HG03103 (cell line): Measurements from ENCODE around the gene CFAP299.
A peak's percentile ranks its signal among the peaks of the same experiment; 100 is the strongest.

ENCODE experiments used
- ATAC-seq: cut with Tn5 transposase; IDR thresholded peaks from one replicate; pipeline ENCODE4 v1.9.1; 2021; ENCODE audit warnings: low read depth; ENCODE audit not compliant: unreplicated experiment

CFAP299 gene

DNA sequence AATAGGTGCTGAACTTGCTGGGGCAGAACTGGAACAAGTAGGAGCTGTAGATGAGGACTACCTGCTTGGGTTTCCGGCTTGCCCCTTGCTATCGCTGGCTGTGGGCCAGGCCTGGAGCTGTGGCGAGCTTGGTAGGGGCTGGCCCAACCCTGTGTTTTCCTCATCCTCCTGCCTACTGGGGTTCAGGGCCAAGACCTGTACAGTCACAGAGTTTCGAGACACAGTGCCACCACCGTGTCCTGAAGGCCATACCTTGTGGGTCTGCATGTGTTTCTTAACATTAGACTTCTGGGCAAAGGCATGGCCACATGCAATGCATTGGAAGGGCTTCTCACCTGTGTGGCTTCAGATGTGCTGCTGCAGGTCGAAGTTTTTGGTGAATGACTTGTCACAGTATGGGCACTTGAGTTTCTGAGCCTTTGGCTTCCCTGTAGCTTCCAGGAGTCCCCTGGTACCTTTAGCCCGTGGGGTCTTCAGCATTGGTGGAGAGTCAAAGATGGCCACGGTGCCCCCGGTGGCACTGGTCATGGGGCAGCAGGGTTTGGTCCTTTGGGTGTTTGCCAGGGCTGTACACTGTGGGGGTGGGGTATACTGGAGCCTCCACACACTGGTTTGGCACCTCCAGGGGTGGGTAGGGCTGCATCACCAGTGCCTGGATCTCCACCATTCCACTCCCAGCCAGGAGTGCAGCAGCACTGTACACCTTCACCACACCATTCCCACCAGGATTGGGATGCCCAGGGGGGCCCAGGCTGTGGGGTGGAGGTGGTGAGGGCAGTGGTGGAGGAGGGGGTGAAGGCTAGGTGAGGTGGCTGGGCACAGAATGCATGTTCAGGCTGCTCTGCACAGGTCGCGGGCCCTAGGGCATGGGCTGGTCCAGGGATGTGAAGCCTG, 52.1 kb downstream of the CFAP299 start:
- ATAC-seq = no peak

- no peak for ATAC-seq
These were observed 52.7 kb downstream of the CFAP299 start for GRCh38 chr4:80388284-80388607.

- no peak for ATAC-seq
These were observed 54.6 kb downstream of the CFAP299 start for GRCh38 chr4:80390178-80390577.

- ATAC-seq = no peak
These were observed 57.9 kb downstream of the CFAP299 start for GRCh38 chr4:80393246-80393969.

DNA sequence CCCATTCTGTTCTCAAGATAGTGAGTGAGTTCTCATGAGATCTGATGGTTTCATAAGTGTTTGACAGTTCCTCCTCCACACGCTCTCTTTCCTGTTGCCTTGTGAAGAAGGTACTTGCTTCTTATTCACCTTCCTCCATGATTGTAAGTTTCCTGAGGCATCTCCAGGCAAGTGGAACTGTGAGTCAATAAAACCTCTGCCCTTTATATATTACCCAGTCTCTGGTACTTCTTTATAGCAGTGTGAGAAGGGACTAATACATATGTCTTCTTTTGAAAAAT, 58.4 kb downstream of the CFAP299 start:
- ATAC-seq = no peak

DNA sequence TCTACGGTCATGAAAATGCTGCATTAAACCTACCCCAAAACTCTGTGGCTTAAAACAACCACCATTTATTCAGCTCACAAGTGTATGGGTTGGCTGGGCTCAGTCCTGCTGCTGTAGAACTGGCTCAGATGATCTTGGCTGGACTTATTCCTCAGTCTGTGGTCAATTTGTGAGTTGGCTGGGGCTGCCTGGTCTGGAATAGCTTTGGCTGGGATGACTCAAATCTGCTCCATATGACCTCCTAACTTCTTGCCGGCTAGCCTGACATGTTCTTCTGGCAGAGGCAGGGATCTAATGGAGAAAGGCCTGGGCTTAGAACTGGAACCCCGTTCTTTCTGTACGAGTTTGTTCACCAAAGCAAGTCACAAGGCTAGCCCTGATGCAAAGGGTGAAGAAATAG, 71.7 kb downstream of the CFAP299 start:
- ATAC-seq = no peak

GRCh38 chr4:80409809-80410208, 74.3 kb downstream of the CFAP299 start:
- ATAC-seq = no peak

DNA sequence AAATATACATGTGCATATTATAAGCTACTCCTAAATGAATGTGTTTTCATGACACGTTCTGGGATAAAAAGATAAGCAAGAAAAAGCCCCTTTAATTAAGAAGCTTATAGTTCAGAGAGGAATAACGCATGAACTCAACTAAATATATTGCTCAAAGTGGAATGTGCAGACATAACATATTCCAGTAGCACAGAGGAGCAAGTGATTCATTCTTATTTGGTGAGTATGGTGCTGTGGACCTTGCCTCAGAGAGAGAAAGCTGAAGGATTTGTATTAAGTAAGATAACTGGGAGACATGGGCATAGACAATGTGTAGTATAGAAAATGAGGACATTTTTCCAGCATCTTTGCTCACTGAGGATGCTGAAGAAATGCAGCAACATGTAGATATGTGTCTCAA, 76.8 kb downstream of the CFAP299 start:
- no peak for ATAC-seq

- no peak for ATAC-seq
These were observed 77.6 kb downstream of the CFAP299 start for GRCh38 chr4:80413086-80413485.

DNA sequence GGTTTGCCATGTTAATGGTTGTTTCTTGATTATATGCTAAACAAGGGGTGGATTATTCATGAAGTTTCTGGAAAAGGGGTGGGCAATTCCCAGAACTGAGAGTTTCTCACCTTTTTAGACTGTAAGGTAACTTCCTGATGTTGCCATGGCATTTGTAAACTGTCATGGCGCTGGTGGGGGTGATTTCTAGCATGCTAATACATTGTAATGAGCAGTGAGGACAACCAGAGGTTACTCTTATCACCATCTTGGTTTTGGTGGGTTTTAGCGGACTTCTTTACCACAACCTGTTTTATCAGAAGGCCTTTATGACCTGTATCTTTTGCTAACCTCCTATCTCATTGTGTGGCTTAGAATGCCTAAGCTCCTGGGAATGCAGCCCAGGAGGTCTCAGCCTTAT, 81.5 kb downstream of the CFAP299 start:
- no peak for ATAC-seq

DNA sequence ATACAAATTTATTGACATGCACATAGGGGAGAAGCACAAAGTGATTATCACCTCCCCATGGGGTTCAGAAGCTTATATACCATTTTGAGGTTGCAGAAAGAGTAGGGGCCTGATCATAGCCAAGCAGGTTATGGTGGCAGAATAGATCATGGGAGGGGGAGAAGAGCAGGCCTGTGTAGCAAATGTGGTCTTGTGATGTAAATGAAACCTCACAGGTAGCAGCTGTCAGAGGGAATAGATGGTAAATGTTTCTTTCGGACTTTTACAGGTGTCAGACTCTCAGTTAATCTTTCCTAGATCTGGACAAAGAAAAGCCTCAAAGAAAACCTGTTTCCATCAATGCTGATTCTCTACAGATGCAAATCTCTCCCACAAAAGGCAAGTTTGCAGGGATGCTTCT, 84.4 kb downstream of the CFAP299 start:
- no peak for ATAC-seq

DNA sequence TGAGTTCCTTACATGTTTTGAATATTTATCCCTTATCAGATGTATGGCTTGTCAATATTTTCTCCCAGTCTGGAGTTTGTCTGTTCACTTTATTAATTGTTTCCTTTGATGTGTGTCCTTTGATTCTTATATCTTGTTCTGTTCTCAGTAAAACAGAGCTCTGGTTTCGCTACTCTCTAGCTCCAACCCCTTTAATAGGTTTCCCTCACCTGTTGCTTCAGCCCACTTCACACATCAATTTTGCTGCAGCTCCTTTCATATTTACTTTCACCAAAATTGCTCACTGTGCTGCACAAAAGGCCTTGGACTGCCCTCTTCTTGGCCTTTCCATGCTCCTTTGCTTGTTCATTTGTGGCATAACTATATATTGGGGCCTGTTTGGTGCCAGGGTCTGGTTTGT, 85.1 kb downstream of the CFAP299 start:
- no peak for ATAC-seq

DNA sequence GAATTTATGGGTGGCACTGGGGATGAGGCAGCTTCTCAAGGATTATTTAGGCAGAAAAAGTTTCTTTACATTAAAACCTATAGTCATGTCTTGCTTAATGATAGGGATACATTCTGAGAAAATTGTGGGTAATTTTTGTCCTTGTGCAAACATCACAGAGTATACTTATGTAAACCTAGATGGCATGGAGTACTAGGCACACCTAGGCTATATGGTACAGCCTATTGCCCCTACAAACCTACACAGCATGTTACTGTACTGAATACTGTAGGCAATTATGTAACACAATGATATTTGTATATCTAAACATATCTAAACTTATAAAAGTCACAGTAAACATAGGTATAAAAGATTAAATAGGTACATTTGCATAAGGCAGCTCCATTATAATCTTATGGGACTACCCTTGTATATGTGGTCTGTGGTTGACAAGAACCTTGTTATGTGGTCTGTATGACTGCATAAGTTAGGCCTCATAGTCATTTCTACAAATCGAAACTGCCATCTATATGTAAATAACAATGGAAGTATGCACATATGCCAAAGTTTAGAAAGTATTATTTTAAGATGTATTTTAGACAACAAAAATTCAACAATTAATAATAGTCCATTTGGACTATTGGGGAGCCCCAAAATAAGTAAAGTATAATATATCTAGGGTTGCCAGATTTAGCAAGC, 87.3 kb downstream of the CFAP299 start:
- ATAC-seq = peak; percentile 63

DNA sequence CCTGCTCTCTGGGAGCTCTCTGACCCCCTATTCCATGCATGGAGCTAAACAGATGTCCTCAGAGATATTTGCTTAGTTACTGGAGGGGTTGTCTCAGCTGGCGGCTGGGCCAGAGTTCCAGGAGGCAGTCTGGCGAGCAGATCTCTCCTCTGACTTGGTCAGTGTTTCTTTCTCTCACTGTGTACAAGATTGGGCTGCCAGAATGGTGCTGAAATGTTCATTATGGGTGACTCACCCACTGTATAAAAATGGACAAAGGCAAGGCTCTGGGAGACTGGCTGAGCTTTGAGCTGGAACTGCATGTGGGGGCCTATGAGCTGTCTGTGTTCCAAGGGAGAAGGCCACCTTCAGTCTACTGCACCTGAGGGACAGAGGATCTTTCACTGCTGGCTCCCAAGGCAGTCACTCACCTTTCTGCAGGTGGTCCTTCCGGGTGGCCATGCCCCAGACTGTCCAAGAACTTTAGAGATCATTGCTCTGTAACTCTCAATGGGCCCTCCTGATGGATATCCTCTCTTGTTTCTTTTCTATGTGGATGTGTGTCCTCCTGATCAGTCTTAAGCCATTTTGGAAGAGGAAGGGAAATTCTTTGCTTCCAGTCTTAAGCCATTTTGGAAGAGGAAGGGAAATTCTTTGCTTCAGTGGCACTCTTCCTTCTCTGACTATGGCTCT, 88.2 kb downstream of the CFAP299 start:
- ATAC-seq = no peak

GRCh38 chr4:80424225-80424581, 88.7 kb downstream of the CFAP299 start:
- no peak for ATAC-seq

- no peak for ATAC-seq
These were observed 89.9 kb downstream of the CFAP299 start for GRCh38 chr4:80425124-80426100.

GRCh38 chr4:80431203-80431965, 95.9 kb downstream of the CFAP299 start:
- no peak for ATAC-seq

- ATAC-seq = no peak
These were observed 98.7 kb downstream of the CFAP299 start for GRCh38 chr4:80434238-80434637.

DNA sequence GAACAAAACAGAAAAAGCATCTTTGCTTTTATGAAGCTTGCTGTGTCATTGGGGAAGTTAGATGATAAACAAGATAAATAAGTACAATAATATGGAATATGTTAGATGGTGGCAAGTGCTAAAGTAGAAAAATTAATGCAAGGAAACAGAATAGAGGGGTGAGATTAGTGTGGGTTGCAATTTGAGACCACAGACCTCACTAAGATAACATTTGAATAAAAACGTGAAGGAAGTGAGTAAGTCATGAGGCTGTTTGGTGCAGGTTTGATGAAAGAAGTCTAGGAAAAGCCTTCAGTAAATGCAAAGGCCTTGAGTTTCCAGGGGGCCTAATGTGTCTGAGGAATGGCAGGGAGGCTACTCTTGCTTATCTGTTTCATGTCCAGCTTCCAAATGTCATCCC, 102.5 kb downstream of the CFAP299 start:
- ATAC-seq = no peak
